Tibial artery (tissue), 4 donors: ENCODE data around the gene ISG15.
A peak's percentile ranks its signal among the peaks of the same experiment; 100 is the strongest.

ENCODE experiments used
- DNase-seq, 2 donors: peaks; one replicate each; pipeline ENCODE4 v3.0.0-alpha.2; 2019
- H3K27ac ChIP-seq, 2 donors: fragments of 200-600 bp; sonication (generic) in 1 of 2; 1 replicate in 1 of 2; 2 replicates in 1 of 2; pipeline ENCODE4 v1.5.1; 2018 to 2019; ENCODE audit warnings: mild to moderate bottlenecking in 1 of 2
- H3K27me3 ChIP-seq, 2 donors: fragments of 200-600 bp; sonication (generic) in 1 of 2; one replicate each; pipeline versions ENCODE4 v1.5.1 to v1.6.0; 2016 to 2019
- H3K36me3 ChIP-seq, 3 donors: fragments of 200-600 bp; sonication (generic) in 2 of 3; one replicate each; pipeline ENCODE4 v1.5.1; 2016 to 2019; ENCODE audit warnings: mild to moderate bottlenecking in 2 of 3
- H3K4me1 ChIP-seq, 4 donors: fragments of 200-600 bp; sonication (generic) in 2 of 4; 1 replicate in 3 of 4; 2 replicates in 1 of 4; pipeline ENCODE4 v1.5.1; 2016 to 2019
- H3K4me3 ChIP-seq, 2 donors: fragments of 200-600 bp; sonication (generic) in 1 of 2; 1 replicate in 1 of 2; 2 replicates in 1 of 2; pipeline ENCODE4 v1.5.1; 2018 to 2019; ENCODE audit warnings: mild to moderate bottlenecking in 2 of 2
- H3K9me3 ChIP-seq, 3 donors: fragments of 200-600 bp; sonication (generic) in 1 of 3; one replicate each; pipeline ENCODE4 v1.5.1; 2016 to 2019
- intact Hi-C: fragments of 100-400 bp; cut with DNase I; formaldehyde crosslinking; loops from one replicate; pipeline ENCODE4 v1.15.0; 2023; ENCODE audit warnings: low total_unique reads
- TF ChIP-seq, protein P1 (sequence below), 2 experiments: fragments of 200-600 bp in 1 of 2; fragments of 450-650 bp in 1 of 2; IDR thresholded peaks; one replicate each; pipeline ENCODE4 v1.5.1; 2017 to 2019; ENCODE audit warnings: antibody characterized with exemption in 2 of 2, mild to moderate bottlenecking in 1 of 2, moderate library complexity in 1 of 2

ISG15 gene

DNA sequence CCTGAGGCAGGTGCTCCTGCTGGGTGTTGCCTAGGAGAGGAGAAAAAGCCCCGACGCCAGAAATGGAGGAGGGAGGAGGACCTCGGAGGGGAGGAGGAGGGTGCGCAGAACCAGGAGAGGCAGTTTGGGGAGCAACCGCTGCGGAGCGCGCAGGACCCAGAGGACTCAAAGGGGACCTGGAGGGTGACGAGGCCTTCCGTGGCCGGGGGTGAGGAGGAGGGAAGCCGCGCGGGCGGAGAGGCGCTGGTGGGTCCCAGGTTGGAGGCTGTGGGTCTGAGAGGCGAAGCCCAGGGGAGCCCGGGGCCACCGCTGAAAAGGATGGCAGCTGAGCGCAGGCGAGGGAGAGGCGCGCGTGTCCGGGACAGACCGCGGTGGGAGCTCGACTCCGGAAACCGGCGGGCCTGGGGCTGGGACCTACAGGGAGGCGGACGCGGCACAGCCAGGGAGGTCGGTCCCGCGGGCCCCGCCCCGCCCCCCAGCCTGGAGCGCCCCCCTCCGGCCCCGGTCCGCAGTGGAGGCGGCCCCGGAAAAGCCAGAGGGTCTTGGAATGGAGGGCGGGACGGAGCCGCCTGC, 45.7 kb downstream of the ISG15 start:
- TF ChIP-seq, protein P1, sequence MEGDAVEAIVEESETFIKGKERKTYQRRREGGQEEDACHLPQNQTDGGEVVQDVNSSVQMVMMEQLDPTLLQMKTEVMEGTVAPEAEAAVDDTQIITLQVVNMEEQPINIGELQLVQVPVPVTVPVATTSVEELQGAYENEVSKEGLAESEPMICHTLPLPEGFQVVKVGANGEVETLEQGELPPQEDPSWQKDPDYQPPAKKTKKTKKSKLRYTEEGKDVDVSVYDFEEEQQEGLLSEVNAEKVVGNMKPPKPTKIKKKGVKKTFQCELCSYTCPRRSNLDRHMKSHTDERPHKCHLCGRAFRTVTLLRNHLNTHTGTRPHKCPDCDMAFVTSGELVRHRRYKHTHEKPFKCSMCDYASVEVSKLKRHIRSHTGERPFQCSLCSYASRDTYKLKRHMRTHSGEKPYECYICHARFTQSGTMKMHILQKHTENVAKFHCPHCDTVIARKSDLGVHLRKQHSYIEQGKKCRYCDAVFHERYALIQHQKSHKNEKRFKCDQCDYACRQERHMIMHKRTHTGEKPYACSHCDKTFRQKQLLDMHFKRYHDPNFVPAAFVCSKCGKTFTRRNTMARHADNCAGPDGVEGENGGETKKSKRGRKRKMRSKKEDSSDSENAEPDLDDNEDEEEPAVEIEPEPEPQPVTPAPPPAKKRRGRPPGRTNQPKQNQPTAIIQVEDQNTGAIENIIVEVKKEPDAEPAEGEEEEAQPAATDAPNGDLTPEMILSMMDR (IDR thresholded peaks at IDR 0.05) = peak in 1 of 2 experiments; percentile 13
- H3K27me3 ChIP-seq = peaks cover 0 to 77% of the 10 kb centered on the region in 2 donors
- intact Hi-C loops = no loop called here

DNA sequence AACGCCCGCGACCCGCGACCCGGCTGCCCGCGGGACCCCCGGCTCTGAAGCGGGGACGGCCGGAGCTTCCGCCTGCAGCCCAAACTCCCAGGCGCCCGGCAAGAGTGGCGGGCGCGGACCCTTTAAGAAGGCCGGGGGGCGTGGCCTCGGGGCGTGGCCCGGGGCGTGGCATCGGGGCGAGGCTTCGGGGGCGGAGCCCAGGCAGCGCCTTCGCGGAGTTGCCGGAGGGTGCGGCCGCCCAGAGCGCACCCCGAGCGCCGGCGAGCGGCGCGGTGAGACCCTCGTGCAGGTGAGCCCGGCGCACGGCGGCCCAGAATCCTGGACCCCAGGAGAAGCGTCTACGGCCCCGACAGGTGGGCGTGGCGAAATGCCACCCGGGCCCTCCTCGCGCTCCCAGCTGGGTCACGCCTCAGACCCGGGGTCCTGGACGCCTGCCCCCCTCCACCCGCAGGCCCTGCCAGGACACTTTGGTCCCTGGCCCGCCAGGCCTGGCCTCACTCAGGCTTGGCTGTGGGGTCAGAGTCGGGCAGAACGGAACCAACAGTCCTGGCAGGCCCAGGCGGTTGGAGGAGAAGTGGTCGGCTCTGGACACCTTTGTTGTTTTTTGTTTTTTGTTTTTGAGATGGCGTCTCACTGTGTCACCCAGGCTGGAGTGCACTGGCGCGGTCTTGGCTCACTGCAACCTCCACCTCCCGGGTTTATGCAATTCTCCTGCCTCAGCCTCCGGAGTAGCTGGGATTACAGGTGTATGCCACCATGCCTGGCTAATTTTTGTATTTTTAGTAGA, 46.4 kb downstream of the ISG15 start:
- H3K9me3 ChIP-seq = no peaks in the 10 kb centered on the region
- intact Hi-C loops = no loop called here
- H3K27me3 ChIP-seq = peaks cover 0 to 84% of the 10 kb centered on the region in 2 donors
- peaks cover 0 to 8% (median 6%) of the 10 kb centered on the region in 3 donors for H3K36me3 ChIP-seq
- H3K27ac ChIP-seq = no peak overlapping the region
- H3K4me3 ChIP-seq = peak overlapping the region; percentile 51 to 63
- peak; percentile 84 to 90 for DNase-seq
- H3K4me1 ChIP-seq = peaks cover 0 to 40% (median 23%) of the 10 kb centered on the region in 4 donors
- TF ChIP-seq, protein P1 (IDR thresholded peaks at IDR 0.05) = no peak

More for the DNA sequence above, 45.7 kb downstream of the ISG15 start:
- Histone ChIP-seq H3K4me1 (peaks cover 0 to 35% (median 20%) of the 10 kb centered on the region in 4 donors), H3K27ac (no peak overlapping the region), H3K4me3 (peak overlapping the region; percentile 51 to 63), H3K9me3 (no peaks in the 10 kb centered on the region), H3K36me3 (peaks cover 0 to 15% (median 6%) of the 10 kb centered on the region in 3 donors)
- DNase-seq = no peak

DNA sequence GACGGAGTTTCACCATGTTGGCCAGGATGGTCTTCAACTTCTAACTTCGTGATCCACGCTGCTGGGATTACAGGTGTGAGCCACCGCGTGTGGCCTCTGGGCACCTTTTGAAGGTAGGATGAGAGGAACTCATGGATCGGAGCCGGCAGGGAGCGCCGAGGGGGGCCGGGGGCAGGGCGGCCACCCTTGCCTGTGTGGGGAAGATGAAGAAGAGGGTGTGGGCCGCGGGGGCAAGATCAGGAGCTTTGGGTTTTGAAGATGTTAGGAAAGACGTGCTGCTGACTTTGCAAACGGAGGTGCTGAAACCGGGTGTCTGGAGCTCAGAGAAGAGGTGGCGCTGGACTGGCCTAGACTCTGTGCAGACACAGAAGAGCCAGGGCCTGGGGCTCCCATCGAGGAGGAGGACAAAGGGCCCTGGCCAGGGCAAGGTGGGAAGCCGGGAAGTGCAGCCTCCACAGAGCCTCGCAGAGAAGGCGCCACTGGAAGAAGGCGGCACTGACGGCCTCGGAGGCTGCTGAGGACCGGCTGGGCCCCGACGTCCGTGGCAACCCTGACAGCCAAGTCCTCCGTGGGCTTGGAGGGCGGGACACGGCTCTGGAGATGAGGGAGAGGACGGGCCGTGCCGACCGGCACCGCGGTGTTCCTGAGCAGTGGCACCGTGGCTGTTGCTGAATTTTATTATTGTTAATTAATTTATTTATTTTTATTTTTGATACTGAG, 47.1 kb downstream of the ISG15 start:
- no peak overlapping the region for H3K4me3 ChIP-seq
- intact Hi-C loops = no loop called here

DNA sequence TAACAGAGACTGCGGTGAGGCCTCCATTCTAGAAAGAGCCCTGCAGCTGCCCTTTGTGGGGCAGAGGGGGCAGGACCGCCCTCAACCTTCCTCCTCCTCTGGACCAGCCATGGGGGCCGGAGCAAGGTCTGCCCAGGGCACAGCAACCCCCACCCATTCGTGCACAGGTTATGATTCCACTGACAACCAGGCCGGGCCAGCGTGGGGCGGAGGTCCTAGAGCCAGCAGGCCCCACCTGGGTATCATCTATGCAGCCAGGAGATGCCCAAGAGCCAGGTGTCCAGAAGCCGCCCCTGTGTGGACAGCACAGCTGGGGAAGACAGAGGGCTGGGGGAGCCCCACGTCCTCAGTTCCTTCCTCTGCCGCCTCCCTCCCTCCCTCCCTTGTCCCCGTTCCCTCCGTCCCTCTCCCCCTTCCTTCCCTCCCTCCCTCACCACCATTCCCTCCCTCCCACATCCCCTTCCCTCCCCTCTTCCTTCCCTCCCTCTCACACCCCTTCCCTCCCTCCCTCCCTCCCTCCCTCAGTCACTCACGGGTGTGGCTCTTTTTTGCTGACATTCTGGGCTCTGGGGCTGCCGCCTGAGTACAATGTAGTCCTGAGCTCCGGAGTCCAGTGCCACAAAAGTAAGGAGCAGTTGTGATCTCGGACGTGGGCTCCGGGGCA, 48.5 kb downstream of the ISG15 start:
- no peaks in the 10 kb centered on the region for H3K9me3 ChIP-seq
- no peak overlapping the region for H3K4me3 ChIP-seq
- DNase-seq = no peak
- peaks cover 0 to 90% of the 10 kb centered on the region in 2 donors for H3K27me3 ChIP-seq
- intact Hi-C loops = loop anchor here (2.0 kb wide), 2 partner anchors 27 to 77 kb away; no protein-coding TSS in a partner anchor
- no peaks in the 10 kb centered on the region for H3K36me3 ChIP-seq
- TF ChIP-seq, protein P1 (IDR thresholded peaks at IDR 0.05) = no peak
- H3K27ac ChIP-seq = no peak overlapping the region
- peaks cover 0 to 40% (median 23%) of the 10 kb centered on the region in 4 donors for H3K4me1 ChIP-seq

More for the DNA sequence above, 47.1 kb downstream of the ISG15 start:
- H3K27me3 ChIP-seq = peaks cover 0 to 88% of the 10 kb centered on the region in 2 donors
- peaks cover 0 to 40% (median 23%) of the 10 kb centered on the region in 4 donors for H3K4me1 ChIP-seq
- H3K27ac ChIP-seq = no peak overlapping the region
- peaks cover 0 to 2% (median under 1%) of the 10 kb centered on the region in 3 donors for H3K36me3 ChIP-seq
- no peak for DNase-seq
- no peaks in the 10 kb centered on the region for H3K9me3 ChIP-seq
- TF ChIP-seq, protein P1 (IDR thresholded peaks at IDR 0.05) = no peak
